Measurements from ENCODE around the gene FOCAD.

DNA sequence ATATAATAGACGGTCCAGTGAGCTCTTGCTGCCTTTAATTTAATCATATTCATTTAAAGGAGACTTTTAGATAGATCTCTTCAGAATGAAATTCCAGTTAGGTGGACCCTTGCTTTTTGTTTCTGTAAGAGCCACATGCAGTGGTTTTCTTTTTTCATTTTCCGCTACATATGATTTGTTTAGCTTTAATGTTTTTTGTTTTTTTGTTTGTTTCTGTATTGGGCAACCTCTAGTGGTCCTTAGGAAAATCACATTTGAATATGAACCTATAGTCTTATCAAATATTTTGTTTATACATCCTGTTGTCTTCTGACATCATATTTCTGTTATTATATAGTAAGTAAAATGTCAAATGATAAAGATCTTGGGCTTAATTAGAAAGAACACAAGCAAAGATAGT, 196.6 kb downstream of the FOCAD start:
- TF ChIP-seq, protein P1, sequence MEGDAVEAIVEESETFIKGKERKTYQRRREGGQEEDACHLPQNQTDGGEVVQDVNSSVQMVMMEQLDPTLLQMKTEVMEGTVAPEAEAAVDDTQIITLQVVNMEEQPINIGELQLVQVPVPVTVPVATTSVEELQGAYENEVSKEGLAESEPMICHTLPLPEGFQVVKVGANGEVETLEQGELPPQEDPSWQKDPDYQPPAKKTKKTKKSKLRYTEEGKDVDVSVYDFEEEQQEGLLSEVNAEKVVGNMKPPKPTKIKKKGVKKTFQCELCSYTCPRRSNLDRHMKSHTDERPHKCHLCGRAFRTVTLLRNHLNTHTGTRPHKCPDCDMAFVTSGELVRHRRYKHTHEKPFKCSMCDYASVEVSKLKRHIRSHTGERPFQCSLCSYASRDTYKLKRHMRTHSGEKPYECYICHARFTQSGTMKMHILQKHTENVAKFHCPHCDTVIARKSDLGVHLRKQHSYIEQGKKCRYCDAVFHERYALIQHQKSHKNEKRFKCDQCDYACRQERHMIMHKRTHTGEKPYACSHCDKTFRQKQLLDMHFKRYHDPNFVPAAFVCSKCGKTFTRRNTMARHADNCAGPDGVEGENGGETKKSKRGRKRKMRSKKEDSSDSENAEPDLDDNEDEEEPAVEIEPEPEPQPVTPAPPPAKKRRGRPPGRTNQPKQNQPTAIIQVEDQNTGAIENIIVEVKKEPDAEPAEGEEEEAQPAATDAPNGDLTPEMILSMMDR (IDR thresholded peaks at IDR 0.05): no peak
- no peak for TF ChIP-seq POLR2A (IDR thresholded peaks at IDR 0.05)

All from body of pancreas (tissue), 4 donors.